Esophagus squamous epithelium (tissue), 4 donors: ENCODE data around the gene CACHD1.

Experiments used
- POLR2A ChIP-seq, 4 donors: fragments of 450-650 bp; IDR thresholded peaks; one replicate each; pipeline ENCODE4 v1.6.1; 2017; ENCODE audit warnings: antibody characterized with exemption in 4 of 4, mild to moderate bottlenecking in 4 of 4, moderate library complexity in 3 of 4
- TF ChIP-seq, protein P1 (sequence below), 6 experiments: fragments of 450-650 bp in 4 of 6; fragments of 200-600 bp in 2 of 6; sonication (generic) in 2 of 6; IDR thresholded peaks; one replicate each; pipeline ENCODE4 v1.5.1; 2016 to 2019; ENCODE audit warnings: antibody characterized with exemption in 6 of 6, mild to moderate bottlenecking in 4 of 6, moderate library complexity in 4 of 6

DNA sequence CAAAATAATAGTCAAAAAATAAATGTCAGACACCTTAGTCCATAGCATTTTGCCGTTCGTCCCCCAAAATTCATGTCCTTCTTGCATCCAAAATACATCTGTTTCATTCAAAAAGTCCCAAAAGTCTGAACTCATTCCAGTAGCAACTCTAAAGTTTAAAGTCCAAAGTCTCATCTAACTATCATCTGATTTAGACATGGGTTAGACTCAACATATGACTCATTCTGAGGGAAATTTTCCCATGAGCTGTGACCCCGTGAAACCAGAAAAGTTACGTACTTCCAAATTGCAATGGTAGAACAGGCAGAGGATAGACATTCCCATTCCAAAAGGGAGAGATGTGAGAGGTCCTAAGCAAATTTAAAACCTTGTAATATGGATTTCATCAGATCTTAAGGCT, 48.6 kb upstream of the CACHD1 start:
- TF ChIP-seq, protein P1, sequence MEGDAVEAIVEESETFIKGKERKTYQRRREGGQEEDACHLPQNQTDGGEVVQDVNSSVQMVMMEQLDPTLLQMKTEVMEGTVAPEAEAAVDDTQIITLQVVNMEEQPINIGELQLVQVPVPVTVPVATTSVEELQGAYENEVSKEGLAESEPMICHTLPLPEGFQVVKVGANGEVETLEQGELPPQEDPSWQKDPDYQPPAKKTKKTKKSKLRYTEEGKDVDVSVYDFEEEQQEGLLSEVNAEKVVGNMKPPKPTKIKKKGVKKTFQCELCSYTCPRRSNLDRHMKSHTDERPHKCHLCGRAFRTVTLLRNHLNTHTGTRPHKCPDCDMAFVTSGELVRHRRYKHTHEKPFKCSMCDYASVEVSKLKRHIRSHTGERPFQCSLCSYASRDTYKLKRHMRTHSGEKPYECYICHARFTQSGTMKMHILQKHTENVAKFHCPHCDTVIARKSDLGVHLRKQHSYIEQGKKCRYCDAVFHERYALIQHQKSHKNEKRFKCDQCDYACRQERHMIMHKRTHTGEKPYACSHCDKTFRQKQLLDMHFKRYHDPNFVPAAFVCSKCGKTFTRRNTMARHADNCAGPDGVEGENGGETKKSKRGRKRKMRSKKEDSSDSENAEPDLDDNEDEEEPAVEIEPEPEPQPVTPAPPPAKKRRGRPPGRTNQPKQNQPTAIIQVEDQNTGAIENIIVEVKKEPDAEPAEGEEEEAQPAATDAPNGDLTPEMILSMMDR (IDR thresholded peaks at IDR 0.05), result no peak
- no peak for TF ChIP-seq POLR2A (IDR thresholded peaks at IDR 0.05)
